Measurements from ENCODE around the gene RNF213.

The RNF213 gene

DNA sequence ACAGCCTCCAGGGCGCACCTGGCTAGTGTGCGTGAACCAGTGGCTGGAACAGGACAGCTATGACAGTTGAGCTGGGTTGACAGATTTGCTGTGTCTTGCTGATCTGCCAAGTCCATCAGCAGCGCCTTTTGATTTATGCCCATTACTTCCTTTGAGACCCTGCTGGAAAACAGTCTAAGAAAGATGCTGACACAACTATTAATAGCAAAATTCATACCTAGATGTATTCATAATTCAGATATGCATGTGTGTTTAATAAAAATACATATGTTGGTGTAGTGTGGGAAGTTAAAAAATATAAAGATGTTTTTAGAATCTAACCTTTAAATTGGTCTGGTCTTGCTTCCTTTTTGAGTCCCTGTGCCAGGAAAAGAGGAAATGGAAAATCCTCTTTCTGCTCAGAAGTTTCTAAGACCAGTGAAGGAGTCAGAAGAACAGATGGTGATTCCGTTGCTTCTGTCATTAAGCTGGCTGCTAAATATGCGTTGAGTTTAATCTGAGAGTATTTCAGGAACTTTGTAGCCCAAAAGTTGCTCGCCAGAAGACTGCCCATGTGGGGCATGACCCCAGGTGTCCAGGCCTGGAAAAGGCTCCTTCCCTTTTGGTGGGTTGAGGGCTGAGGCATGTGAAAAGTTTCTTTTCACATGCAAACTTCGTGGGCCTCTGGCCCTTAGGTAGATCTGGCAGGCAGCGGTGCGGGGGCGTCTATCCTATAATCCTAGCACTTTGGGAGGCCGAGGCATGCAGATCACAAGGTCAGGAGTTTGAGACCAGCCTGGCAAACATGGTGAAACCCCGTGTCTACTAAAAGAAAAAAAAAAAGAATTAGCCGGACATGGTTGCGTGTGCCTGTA is 114.3 kb downstream of the RNF213 start:
- no peak for DNase-seq

DNA sequence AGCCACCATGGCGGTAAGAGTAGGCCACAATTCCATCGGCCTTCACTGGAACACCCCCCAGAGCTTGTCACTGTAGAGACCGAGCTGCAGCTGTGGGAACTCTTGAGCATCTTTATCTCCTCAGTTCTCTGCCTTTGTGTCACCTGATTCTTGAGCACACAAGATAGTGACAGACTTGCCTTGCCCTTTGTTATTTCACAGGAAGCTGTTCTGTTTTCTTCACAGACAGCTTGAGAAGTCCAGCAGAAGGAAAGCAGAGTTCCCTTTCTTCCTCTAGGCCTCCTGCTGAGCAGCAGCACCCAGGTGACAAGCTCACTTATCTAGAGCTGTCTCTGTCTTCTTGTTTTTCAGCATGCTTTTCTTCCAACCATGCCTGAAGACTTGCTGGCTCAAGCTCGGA is 115.9 kb downstream of the RNF213 start:
- no peak for DNase-seq

DNA sequence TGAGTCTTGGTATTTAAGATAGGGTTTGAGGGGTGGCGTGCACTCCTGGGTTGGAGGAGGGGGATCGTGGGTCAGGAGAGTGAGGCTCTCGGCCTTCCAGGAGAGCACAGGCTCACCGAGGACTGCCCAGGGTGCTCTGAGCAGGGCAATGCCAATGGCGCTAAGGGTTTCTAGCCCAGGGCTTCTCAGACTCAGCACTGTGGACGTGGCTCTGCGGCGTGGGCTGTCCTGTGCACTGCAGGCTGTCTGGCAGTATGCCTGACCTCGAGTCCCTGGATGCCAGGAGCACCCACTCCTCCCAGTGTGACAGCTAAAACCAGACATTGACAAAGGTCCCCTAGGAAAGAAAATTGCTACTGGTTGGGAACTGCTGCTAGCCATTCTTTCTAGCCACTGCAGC is 117.1 kb downstream of the RNF213 start:
- DNase-seq: no peak

DNA sequence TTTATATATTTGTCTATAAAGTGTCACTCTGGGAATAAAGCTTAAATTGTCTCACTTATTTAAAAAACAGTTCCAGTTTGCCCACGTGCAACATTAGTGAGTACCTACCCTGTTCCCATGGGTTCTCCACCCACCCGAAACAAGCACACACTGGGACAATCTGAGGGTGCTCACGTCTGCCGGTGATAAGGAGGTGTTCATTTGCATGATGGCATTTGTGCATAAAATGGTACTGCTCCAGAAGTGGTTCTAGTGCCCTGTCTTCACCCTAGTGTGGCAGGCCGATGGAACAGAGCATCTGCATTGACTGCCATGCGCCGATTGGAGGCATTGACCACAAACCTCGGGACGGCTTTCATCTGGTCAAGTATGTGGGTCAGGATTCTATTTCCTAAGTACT is 118.7 kb downstream of the RNF213 start:
- no peak for DNase-seq

DNA sequence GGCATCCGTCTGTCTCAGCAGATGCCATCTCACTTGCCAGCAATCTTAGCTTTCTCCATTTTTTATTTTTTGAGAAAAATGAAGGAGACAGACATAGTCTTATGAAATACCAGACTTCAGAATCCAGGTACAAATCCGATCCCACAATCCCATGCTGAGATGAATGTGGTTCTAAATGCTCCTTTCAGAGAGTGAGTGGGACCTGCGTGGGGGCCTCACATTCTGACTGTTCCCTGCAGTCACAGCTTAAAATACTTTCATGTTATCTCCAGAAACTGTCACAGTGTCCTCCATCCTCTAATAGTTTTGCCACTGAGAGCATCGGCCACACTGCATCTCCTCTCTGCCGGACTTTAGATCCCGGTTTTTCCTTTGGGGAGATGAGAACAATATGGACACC is 119.4 kb downstream of the RNF213 start:
- DNase-seq: no peak

DNA sequence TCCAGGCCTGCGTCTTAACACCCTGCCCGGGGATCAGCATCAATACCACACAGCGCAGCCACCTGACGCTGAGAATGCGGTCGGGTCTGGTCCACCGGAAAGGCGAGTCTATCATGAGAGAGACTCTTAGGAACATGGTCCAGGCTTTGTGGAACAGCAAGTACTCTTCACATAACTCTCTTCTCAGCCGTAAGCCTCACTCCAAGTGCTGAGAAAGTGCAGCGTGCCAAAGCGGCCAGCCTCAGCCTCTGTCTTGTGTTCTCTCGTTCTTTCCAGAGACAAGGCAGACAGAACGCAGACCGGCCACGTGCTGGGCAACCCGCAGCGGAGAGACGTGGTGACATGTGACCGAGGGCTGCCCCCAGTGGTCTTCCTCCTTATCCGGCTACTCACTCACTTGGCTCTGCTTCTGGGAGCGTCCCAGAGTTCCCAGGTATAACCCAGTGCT is 119.9 kb downstream of the RNF213 start:
- no peak for DNase-seq

DNA sequence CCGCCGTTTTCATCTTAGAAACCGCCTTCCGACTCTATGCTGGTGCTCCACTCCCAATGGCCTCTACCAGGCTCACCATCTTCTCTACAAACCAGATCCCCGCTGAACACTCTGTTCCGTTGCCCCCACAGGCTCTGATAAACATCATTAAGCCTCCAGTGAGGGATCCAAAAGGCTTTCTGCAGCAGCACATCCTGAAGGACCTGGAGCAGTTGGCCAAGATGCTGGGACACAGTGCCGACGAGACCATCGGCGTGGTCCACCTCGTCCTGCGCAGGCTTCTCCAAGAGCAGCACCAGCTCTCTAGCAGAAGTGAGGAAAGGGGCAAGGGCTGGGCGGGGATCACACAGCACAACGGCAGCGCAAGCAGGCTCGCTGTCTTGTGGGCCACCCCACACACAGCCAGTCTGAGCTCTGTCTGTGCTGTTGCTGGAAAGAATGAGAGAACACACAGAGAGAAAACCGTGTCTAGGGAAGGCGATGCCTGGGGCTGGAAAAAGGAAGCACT is 120.8 kb downstream of the RNF213 start:
- no peak for DNase-seq

DNA sequence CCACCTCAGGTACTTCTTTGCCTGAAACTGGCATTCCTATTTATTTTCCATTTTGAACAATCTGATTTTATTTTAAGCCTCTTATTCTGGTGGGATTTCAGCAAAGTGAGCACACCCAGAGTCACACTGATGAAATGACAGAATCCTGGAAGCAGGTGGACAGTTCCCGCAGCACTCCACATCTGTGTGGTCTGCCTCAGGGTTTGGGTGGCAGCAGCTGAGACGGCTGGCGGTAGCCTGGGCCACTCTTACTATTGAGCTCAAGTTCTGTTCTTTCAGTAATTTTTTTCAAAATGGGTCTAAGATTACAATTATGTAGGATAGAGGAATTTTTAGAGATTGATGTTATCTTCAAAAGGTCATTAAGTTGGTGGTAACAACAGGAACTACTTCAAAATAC is 121.8 kb downstream of the RNF213 start:
- DNase-seq: no peak

DNA sequence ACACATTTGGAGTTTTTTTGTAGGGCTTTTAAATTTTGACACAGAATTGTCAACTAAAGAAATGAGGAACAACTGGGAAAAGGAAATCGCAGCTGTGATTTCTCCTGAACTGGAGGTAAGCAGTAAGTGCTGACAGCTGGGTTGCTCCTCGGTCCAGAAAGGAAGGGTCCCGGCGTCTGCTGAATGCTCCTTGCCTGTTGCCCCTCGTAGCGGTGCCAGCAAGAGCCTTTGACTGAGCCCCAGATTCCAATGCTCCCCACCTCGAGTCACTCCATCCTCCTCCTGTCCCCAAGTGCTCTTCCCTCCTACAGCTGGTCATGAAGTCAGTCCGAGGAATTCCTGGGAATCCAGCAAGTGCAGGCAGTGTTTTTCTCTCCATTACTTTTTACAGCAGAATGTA is 122.3 kb downstream of the RNF213 start:
- DNase-seq: no peak

DNA sequence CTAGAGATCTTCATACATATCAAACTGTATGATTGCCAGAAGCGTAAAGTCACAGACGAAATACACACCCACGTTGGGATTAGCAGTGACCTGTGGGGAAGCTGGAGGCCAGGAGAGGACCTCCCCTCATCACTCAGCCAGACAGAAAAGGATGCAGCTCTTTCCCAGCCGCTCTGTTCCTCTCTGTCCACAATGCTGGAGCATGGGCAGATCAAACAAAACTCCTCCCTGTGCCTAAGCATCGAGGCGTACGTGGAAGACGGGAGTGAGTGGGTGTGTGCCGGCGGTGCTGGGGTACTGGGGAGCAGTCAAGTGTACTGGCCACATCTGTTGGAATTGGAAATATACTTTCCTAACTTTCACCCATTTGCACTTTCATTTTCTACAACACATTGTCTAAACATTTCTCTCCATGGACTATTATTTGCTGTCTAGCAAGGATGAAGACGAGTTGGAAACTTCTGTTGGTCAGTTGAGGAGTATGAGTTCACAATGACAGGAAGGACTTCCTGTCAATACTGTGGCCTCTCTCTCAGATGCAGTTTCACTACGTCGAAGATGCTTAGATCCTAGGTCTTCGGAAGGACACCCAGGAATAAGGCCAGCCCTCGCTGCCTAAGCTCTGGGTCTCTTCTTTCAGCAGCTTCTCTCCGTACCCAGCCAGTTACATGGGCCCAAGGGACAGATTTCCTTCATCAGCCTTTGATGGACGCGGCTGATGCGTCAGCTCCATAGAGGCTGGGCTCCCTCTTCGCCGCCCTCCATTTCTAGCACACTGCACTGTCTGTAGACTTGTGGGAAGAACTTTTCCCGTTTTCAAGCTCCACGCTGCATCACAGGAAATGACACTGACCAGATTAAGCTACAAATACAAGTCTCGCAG is 123.7 kb downstream of the RNF213 start:
- no peak for DNase-seq

DNA sequence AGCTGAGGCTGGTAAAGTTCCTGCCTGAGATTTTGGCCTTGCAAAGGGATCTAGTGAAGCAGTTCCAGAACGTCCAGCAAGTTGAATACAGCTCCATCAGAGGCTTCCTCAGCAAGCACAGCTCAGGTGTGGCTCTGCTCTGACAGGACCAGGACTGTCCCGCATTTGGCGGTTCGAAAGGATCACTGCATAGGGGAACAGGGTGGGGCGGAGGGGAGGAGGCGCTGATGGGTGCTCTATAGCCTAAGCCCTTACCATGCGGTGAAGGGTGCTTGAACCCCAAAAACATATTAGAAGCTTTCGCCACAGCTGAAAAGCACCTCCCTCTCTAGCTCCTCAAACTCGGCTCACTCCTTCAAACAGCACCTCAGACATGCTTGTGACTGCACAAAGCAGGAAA is 124.4 kb downstream of the RNF213 start:
- DNase-seq: no peak

DNA sequence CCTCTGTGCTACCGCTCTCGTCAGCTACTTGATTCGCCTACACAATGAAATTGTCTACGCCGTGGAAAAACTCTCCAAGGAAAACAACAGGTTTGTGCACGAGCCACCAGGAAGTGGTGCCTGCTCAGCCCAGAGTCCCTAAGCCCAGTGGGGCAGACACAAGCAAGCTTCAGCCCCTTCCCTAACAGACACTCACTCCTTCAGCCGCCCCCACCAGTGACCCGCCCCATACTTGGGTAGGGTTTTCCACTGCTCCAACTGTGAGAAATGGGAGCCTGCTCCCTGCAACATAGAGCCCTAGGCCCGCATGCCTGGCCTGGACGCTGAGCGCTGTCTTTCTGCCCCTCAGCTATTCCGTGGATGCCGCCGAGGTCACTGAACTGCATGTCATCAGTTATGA is 125.7 kb downstream of the RNF213 start:
- DNase-seq: no peak

DNA sequence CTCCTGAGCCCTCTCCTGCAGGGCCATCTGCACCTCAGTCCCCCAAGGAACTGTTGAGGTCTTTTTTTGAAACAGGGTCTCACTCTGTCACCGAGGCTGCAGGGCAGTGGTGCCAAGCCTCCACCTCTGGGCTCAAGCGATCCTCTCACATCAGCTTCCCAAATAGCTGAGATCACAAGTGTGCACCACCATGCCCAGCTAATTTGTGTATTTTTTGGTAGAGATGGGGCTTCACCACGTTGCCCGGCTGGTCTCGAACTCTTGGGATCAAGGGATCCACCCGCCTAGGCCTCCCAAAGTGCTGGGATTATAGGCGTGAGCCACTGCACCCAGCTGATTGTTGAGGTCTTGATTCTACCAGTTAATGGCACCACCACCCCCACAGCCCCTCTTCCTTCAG is 126.4 kb downstream of the RNF213 start:
- no peak for DNase-seq

DNA sequence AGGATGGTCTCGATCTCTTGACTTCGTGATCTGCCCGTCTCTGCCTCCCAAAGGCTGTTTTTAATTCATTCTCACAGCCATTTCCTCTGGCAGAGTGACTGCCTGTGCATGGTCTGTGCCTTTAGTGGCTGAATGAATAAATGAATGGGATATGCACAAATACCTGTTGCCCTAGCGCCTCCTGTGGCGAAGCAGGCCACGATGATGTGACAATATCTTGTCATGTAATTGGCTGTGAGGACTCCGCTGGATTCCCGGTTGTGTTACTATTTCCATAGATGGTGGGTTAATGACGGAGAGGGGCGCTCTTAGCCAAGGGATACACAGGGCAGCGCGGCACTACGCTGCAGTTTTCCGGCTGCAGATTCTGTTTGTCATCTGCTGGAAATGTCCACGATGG is 127.5 kb downstream of the RNF213 start:
- DNase-seq: no peak

DNA sequence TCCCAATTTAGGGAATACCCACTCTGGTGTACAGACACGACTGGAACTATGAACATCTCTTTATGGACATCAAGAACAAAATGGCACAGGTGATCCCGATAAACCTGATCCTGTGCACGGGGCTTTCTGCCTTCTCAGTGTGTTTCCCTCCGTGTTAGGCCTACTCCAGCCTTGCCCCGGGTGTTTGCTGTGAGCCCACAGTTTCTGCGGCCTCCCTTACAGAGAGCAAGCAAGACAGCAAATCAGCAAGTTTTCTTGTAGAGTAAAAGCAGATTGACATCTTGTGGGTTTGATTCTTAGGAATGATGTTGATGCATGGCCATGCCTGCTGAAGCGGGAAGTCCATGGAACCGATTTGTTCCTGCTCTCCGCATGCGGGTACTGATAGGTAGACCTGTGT is 127.9 kb downstream of the RNF213 start:
- no peak for DNase-seq

DNA sequence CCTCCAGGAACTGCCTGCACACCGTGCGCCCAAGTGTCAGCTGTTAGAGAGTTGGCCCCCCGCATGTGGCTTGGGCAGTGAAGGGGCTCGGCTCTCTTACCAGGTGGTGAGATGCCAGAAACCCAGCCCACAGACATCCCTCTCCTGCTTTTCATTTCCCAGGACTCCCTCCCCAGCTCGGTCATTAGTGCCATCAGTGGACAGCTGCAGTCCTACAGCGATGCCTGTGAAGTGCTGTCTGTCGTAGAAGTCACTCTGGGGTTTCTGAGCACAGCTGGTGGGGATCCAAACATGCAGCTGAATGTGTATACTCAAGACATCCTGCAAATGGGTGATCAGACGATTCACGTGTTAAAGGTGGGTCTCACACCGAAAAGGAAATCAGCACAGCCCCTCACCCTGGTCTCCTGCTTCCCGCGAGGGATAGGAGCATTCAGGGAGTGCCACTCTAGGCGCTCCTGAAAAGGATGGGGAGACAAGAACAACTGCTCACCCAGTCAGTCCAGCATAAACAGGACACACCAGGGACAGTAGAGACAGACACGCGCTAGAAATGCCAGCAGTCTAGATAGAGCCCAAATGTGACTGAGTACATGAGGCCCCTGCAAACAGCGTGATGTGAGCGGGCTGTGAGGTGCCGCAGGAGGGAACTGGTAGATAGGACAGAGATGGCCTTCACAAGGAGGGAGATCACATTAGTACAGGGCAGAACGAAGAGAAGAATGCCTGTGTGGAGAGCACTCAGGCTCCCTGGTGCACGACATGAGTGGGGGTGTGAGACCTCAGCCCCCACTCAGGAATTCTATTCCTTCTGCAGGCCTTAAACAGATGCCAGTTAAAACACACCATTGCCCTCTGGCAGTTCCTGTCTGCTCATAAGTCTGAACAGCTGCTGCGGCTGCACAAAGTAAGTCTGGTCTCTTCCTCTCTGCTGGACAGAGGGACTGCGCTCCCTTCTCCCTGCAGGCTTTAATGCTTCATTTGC is 128.7 kb downstream of the RNF213 start:
- no peak for DNase-seq

DNA sequence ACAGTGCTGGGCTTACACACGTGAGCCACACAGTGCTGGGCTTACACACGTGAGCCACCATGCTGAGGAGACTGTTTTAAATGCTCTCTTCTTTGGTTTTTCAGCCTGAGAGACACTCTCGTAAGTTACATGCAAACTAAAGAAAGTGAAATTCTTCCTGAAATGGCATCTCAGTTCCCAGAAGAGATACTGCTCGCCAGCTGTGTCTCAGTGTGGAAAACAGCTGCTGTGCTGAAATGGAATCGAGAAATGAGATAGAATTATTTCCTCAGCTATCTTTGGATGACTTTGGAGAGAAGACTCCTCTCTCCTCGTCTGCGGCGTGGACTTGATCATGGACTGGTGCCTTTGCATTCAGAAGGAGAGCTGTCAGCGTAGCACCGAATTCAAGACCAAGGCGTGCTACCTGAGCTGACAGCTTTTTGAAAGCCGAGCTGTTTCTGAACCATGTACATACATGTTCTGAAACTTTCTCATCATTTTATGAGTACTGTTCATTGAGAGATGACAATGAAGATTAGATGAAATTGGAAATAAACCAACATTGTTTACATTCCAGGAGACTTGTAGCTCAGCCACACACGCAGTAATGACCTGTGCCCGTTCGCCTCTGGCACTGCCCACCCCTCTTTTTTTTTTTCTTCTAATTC is 132.7 kb downstream of the RNF213 start:
- no peak for DNase-seq

DNA sequence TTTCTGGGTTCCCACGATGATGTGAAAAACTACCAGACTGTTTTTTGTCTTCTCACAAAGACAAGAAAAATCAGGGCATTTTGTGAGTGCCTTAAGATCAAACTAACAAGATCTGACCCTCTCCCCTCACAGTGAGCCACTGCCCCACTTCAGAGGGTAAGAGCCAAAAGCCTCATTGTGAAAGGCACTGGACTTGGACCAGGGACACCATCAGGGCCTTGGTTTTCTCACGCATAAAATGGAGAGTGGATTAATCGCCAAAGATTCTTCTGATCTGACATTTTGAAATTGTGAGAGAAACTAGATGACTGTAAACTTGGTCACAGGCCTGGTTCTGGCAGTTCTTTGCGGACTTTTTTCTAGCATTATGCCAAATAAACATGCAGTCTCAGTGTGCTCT is 133.3 kb downstream of the RNF213 start:
- DNase-seq: no peak

DNA sequence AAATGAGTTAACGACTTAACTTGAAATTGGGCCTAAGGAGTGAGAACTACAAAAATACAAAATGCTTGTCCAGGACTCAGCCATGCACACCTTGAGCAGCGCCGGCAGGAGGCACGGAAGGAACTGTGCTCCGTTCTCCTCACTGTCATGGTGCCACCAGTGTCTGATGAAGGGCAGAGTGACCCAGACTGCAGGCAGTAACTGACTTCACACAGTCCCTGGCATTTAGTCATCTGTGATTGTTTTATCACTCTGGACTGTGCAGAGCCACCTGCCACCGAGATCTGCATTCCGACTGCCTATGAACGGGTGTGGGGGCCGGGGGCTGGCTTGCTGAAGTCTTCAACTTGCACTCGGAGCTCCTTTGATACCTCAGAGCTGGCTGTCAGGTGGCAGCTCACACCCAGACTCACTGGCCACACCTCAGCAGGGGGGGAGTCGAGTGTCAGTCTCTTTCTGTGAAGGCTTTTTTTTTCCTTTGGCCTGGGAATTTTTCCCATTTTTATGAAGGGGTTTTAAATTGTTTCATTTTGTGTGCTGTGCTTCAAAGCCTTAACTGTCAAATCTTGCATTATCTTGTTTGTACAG is 134.1 kb downstream of the RNF213 start:
- no peak for DNase-seq

DNA sequence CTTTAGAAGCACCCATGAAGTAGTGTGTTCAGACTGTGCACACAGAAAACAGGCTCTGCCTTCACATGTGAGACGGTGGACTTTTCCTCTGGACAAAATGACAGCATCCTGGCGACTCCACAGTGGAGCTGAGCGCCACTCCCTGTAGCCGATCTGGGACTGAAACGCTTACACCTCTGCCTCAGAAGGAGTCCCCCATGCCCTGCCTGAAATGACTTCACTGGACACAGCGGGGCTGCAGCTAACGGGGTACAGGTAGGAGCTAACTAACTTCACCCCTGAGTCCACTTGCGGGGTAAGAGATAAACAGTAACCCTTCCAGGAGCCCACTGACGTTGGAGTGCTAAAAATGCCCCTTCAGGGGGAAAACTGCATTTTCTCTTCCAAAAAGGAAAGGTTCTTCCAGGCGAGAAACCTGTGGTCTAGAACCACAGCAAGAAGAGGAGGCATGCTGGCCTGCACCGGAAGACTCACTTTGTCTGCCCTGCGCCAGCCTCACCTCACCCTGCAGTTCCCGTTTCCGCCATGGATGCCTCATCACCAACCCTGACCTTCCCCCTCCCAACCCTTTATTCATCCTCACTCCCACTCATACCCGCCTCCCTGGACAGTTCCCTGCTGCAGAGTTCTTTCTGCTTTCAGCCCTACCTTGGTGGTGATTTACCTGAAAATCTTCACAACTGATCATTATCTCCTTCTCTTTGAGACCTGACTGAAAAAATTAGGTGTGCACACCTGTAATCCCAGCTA is 134.9 kb downstream of the RNF213 start:
- DNase-seq: no peak
